Prostate gland (tissue), 2 donors: Measurements from ENCODE around the gene SREBF1. TPM values are rescaled to one million over a fixed set of nuclear protein-coding genes. Genes with fewer than 3 reads are reported as not detected.

Experiments
- DNase-seq: peaks from one replicate; pipeline ENCODE4 v3.0.0-alpha.2; 2019; ENCODE audit warnings: low spot score
- H3K27ac ChIP-seq, 2 donors: fragments of 200-600 bp; sonication (generic); 2 replicates each; pipeline ENCODE4 v1.5.1; 2017 to 2019
- H3K27me3 ChIP-seq: fragments of 200-600 bp; sonication (generic); replicated peaks from 2 replicates; pipeline ENCODE4 v1.5.1; 2019; ENCODE audit not compliant: insufficient read depth
- H3K36me3 ChIP-seq, 2 donors: fragments of 200-600 bp; sonication (generic); 1 replicate in 1 of 2; 2 replicates in 1 of 2; pipeline versions ENCODE4 v1.5.1 to v1.8.1; 2017 to 2019
- H3K4me1 ChIP-seq: fragments of 200-600 bp; sonication (generic); replicated peaks from 2 replicates; pipeline ENCODE4 v1.5.1; 2019
- H3K4me3 ChIP-seq, 2 donors: fragments of 200-600 bp; sonication (generic); 2 replicates each; pipeline ENCODE4 v1.5.1; 2017 to 2019
- H3K9me3 ChIP-seq: fragments of 200-600 bp; sonication (generic); 2 replicates; pipeline ENCODE4 v1.5.1; 2017
- POLR2A ChIP-seq: fragments of 450-650 bp; IDR thresholded peaks from one replicate; pipeline ENCODE4 v1.6.1; 2016; ENCODE audit warnings: antibody characterized with exemption, mild to moderate bottlenecking
- POLR2AphosphoS5 ChIP-seq: sonication (generic); formaldehyde crosslinking; IDR thresholded peaks from one replicate; pipeline ENCODE4 v1.6.1; 2017; ENCODE audit warnings: antibody characterized with exemption
- WGBS: methylation state at CpG from one replicate; pipeline ENCODE4 v1.1.5; 2018; 5-methylcytosine and 5-hydroxymethylcytosine counted together
- intact Hi-C: fragments of 100-400 bp; cut with DNase I; formaldehyde crosslinking; loops from one replicate; pipeline ENCODE4 v1.14.2; 2022
- total RNA-seq, 2 donors: library from RNA; depleted of rRNA; stranded (reverse); fragments of >200 nt; gene quantifications; one replicate each; pipeline ENCODE4 v1.1.0, GENCODE V29; 2016
- TF ChIP-seq, protein P1 (sequence below), 4 experiments: fragments of 200-600 bp in 2 of 4; fragments of 450-650 bp in 2 of 4; sonication (generic) in 2 of 4; IDR thresholded peaks; 1 replicate in 3 of 4; 2 replicates in 1 of 4; pipeline ENCODE4 v1.5.1; 2016 to 2019; ENCODE audit warnings: antibody characterized with exemption in 4 of 4, mild to moderate bottlenecking in 2 of 4, moderate library complexity in 2 of 4

The SREBF1 gene
- total RNA-seq, 2 donors from 2014 or later: 134 to 299 TPM

- intact Hi-C loops: no loop called here
- Histone ChIP-seq H3K27ac (no peak overlapping the region), H3K4me1 (no peaks in the 10 kb centered on the region), H3K9me3 (no peaks in the 10 kb centered on the region), H3K4me3 (no peak overlapping the region), H3K36me3 (peaks cover 0 to 4% of the 10 kb centered on the region in 2 donors), H3K27me3 (no peaks in the 10 kb centered on the region)
- 65% methylated on average over 18 of the region's 18 CpGs for WGBS
- DNase-seq: no peak
- TF ChIP-seq, protein P1, sequence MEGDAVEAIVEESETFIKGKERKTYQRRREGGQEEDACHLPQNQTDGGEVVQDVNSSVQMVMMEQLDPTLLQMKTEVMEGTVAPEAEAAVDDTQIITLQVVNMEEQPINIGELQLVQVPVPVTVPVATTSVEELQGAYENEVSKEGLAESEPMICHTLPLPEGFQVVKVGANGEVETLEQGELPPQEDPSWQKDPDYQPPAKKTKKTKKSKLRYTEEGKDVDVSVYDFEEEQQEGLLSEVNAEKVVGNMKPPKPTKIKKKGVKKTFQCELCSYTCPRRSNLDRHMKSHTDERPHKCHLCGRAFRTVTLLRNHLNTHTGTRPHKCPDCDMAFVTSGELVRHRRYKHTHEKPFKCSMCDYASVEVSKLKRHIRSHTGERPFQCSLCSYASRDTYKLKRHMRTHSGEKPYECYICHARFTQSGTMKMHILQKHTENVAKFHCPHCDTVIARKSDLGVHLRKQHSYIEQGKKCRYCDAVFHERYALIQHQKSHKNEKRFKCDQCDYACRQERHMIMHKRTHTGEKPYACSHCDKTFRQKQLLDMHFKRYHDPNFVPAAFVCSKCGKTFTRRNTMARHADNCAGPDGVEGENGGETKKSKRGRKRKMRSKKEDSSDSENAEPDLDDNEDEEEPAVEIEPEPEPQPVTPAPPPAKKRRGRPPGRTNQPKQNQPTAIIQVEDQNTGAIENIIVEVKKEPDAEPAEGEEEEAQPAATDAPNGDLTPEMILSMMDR (IDR thresholded peaks at IDR 0.05): no peak
- TF ChIP-seq POLR2A: no peak
- TF ChIP-seq POLR2AphosphoS5: no peak
Observed at GRCh38 chr17:17868641-17869522, 32.1 kb upstream of the SREBF1 start.

DNA sequence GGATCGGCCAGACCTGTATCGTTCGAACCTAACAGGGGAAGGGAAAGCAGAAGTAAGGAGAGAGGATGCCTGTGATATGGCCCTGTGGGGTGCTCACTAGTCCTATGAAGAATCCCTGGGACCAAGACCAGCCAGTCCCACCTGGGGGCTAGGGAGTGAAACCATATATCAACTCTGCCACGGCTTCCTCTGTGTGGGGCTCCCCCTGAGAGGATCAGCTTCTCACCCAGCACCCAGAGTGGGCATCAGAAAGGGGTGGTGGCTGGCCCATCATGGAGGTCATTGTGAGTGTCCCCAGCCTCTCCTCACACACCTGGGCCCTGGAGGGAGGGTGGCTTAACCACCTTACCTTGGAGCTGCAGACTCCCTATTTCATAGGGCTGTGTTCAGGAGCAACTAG is 30.1 kb upstream of the SREBF1 start:
- Histone ChIP-seq H3K36me3 (peaks cover 0 to 4% of the 10 kb centered on the region in 2 donors), H3K4me3 (no peak overlapping the region), H3K27me3 (no peaks in the 10 kb centered on the region), H3K4me1 (peaks cover 4% of the 10 kb centered on the region), H3K9me3 (no peaks in the 10 kb centered on the region), H3K27ac (no peak overlapping the region)
- TF ChIP-seq, protein P1 (IDR thresholded peaks at IDR 0.05): no peak
- TF ChIP-seq POLR2A (no peak), POLR2AphosphoS5 (no peak)
- WGBS: 90% methylated on average over 4 of the region's 4 CpGs
- DNase-seq: no peak
- intact Hi-C loops: no loop called here

DNA sequence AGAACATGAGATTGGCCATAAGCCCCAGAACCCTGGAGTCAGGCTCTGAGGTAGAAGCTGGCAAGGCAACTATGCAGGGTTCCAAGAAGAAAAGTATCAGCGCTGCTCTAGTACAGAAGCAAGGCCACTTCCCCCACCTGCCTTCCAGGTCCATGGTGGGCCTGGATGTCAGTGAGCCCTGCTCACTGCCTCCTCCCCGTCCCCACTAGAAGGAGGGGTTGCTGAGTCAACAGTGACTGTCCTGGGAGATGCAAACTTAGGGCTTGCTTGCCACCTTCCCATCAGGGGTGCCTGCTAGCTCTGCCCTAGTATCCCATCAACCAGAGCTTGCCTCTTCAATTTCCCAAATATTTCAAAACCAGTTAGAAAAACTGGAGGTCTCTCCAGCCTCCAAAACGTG is 29.6 kb upstream of the SREBF1 start:
- 58% methylated on average over 3 of the region's 3 CpGs for WGBS
- intact Hi-C loops: no loop called here
- no peak for DNase-seq

GRCh38 chr17:17865035-17865434 is 28.2 kb upstream of the SREBF1 start:
- Histone ChIP-seq H3K36me3 (peaks cover 0 to 4% of the 10 kb centered on the region in 2 donors), H3K27me3 (no peaks in the 10 kb centered on the region), H3K9me3 (no peaks in the 10 kb centered on the region), H3K4me3 (no peak overlapping the region), H3K4me1 (peaks cover 4% of the 10 kb centered on the region), H3K27ac (no peak overlapping the region)
- intact Hi-C loops: no loop called here
- DNase-seq: no peak
- TF ChIP-seq, protein P1 (IDR thresholded peaks at IDR 0.05): no peak
- TF ChIP-seq POLR2AphosphoS5 (no peak), POLR2A (no peak)
- WGBS: 94% methylated on average over 1 of the region's 1 CpG

More for the DNA sequence above, 29.6 kb upstream of the SREBF1 start:
- Histone ChIP-seq H3K4me3 (no peak overlapping the region), H3K36me3 (peaks cover 0 to 4% of the 10 kb centered on the region in 2 donors), H3K9me3 (no peaks in the 10 kb centered on the region), H3K27ac (no peak overlapping the region), H3K27me3 (no peaks in the 10 kb centered on the region), H3K4me1 (peaks cover 4% of the 10 kb centered on the region)
- TF ChIP-seq POLR2A (no peak), POLR2AphosphoS5 (no peak)
- TF ChIP-seq, protein P1 (IDR thresholded peaks at IDR 0.05): no peak

GRCh38 chr17:17860766-17861107 is 24.0 kb upstream of the SREBF1 start:
- Histone ChIP-seq H3K9me3 (no peaks in the 10 kb centered on the region), H3K36me3 (no peaks in the 10 kb centered on the region), H3K27me3 (no peaks in the 10 kb centered on the region), H3K4me1 (peaks cover 4% of the 10 kb centered on the region), H3K4me3 (no peak overlapping the region), H3K27ac (no peak overlapping the region)
- DNase-seq: no peak
- 68% methylated on average over 5 of the region's 5 CpGs for WGBS
- TF ChIP-seq POLR2A (no peak), POLR2AphosphoS5 (no peak)
- TF ChIP-seq, protein P1 (IDR thresholded peaks at IDR 0.05): no peak
- intact Hi-C loops: loop anchor here (1.0 to 2.0 kb wide), 2 partner anchors 48 to 179 kb away; partner anchors contain the start of gene RAI1
